ENCODE data around the gene PAAF1. TPM values are rescaled to one million over a fixed set of nuclear protein-coding genes. Genes with fewer than 3 reads are reported as not detected.
"Not testable (repeated sequence)": the region's sequence is repeated elsewhere in the genome, so short reads cannot be mapped to it uniquely, and the experiment has no call there.

PAAF1 gene
- total RNA-seq, 3 donors from 2014 or later, result 13.8 to 19.7 (median 14.8) TPM

DNA sequence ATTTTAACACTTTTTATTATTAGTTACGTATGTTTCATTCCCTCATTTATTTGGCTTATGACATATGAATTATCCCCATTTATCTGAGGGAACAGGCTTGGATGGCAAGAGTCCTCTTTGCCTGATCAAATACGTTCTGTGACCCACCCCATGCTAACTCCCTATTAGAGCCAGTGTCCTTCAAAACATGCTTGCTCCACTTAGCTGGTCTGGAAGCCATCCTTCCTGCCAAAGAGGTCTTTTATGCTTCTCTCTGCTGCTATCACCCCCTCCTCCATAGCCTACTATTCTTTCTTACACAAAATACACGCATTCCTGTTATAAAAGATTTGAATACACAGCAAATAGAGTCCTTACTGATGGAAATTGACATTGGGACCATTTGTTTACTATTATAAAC, 6.5 kb upstream of the PAAF1 start:
- TF ChIP-seq, protein P1, sequence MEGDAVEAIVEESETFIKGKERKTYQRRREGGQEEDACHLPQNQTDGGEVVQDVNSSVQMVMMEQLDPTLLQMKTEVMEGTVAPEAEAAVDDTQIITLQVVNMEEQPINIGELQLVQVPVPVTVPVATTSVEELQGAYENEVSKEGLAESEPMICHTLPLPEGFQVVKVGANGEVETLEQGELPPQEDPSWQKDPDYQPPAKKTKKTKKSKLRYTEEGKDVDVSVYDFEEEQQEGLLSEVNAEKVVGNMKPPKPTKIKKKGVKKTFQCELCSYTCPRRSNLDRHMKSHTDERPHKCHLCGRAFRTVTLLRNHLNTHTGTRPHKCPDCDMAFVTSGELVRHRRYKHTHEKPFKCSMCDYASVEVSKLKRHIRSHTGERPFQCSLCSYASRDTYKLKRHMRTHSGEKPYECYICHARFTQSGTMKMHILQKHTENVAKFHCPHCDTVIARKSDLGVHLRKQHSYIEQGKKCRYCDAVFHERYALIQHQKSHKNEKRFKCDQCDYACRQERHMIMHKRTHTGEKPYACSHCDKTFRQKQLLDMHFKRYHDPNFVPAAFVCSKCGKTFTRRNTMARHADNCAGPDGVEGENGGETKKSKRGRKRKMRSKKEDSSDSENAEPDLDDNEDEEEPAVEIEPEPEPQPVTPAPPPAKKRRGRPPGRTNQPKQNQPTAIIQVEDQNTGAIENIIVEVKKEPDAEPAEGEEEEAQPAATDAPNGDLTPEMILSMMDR (IDR thresholded peaks at IDR 0.05), result no peak
- DNase-seq (no peak), ATAC-seq (no peak)
- no peak overlapping the region for H3K4me3 ChIP-seq
- H3K9me3 ChIP-seq, result no peaks in the 10 kb centered on the region
- intact Hi-C loops (cut with DNase I, micrococcal nuclease), result no loop called here
- no peaks in the 10 kb centered on the region for H3K36me3 ChIP-seq (ENCODE audit: low read depth)
- H3K4me1 ChIP-seq (ENCODE audit: low read depth), result no peaks in the 10 kb centered on the region

GRCh38 chr11:73872749-73873357, 3.9 kb upstream of the PAAF1 start:
- H3K4me3 ChIP-seq, result no peak overlapping the region
- H3K9me3 ChIP-seq, result no peaks in the 10 kb centered on the region
- DNase-seq (no peak), ATAC-seq (no peak)
- intact Hi-C loops (cut with DNase I, micrococcal nuclease), result no loop called here
- H3K4me1 ChIP-seq (ENCODE audit: low read depth), result peaks cover 12% of the 10 kb centered on the region
- H3K36me3 ChIP-seq (ENCODE audit: low read depth), result no peaks in the 10 kb centered on the region
- TF ChIP-seq, protein P1 (IDR thresholded peaks at IDR 0.05), result no peak

DNA sequence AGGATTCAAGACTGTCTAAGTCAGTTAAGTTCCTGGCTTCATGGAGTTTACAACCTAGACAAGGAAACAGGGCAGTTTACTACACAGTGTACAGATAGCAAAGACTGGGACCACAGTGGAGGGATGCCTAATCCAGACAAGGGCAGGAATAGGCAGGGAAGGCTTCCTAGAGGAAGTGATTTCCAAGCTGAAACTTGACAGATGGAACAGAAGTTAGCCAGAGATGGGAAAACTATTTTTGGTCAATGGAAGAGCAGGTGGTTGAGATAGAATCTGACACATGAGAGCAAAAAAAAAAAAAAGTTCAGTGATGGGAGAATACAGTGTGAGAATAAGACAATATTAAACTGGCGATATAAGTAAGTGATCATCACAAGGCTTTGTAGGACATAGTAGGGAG, 1.4 kb upstream of the PAAF1 start:
- H3K4me1 ChIP-seq (ENCODE audit: low read depth), result peaks cover 12% of the 10 kb centered on the region
- no peaks in the 10 kb centered on the region for H3K9me3 ChIP-seq
- TF ChIP-seq, protein P1 (IDR thresholded peaks at IDR 0.05), result no peak
- H3K36me3 ChIP-seq (ENCODE audit: low read depth), result no peaks in the 10 kb centered on the region
- ATAC-seq (no peak), DNase-seq (no peak)
- intact Hi-C loops (cut with DNase I, micrococcal nuclease), result no loop called here
- no peak overlapping the region for H3K4me3 ChIP-seq

DNA sequence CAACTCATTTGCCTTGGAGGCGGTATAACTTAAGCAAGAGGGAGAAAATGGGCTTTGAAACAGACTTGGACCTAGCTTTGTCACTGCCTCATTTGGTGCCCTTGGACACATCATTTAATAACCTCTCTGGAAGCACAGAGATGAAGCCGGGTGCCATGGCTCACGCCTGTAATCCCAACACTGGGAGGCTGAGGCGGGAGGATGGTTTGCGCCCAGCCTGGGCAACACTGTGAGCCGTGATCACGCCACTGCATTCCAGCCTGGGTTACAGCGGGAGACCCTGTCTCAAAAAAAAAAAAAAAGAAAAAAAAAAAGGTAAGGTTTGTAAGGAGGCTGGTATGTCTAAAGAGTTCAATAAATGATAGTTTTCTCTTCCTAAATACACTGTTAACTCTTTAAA, 959 bp upstream of the PAAF1 start:
- H3K9me3 ChIP-seq, result no peaks in the 10 kb centered on the region
- intact Hi-C loops (cut with DNase I, micrococcal nuclease), result no loop called here
- no peaks in the 10 kb centered on the region for H3K36me3 ChIP-seq (ENCODE audit: low read depth)
- DNase-seq, result peak in 2 of 3 donors; percentile 15 to 44
- ATAC-seq, result no peak
- H3K4me1 ChIP-seq (ENCODE audit: low read depth), result peaks cover 12% of the 10 kb centered on the region
- H3K4me3 ChIP-seq, result peak overlapping the region; percentile 23
- TF ChIP-seq, protein P1 (IDR thresholded peaks at IDR 0.05), result no peak

DNA sequence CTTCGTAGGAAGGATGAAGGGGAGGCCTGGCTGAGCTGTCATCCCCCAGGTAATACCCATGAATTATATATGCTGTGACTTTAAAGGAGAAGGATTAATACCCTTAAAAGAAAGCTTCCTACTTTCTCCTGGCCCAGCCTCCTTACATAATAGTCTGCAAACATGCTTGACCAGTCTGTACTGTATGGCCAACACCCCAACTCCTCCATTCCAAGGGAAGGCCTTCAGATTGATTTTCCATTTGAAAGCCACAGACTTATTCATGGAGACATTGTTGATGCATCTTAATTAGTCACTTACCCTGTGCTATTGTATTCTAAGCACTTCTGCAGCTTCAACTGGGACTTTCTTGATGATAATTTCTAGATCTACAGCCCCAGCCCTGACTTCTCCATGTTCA, 2.0 kb downstream of the PAAF1 start:
- peaks cover 12% of the 10 kb centered on the region for H3K4me1 ChIP-seq (ENCODE audit: low read depth)
- no peak overlapping the region for H3K4me3 ChIP-seq
- DNase-seq (no peak), ATAC-seq (no peak)
- H3K9me3 ChIP-seq, result no peaks in the 10 kb centered on the region
- intact Hi-C loops (cut with DNase I, micrococcal nuclease), result no loop called here
- H3K36me3 ChIP-seq (ENCODE audit: low read depth), result no peaks in the 10 kb centered on the region
- TF ChIP-seq, protein P1 (IDR thresholded peaks at IDR 0.05), result no peak

- H3K9me3 ChIP-seq; H3K4me3 ChIP-seq; H3K36me3 ChIP-seq (ENCODE audit: low read depth); DNase-seq; ATAC-seq; intact Hi-C loops (cut with DNase I, micrococcal nuclease): not testable (repeated sequence)
- H3K4me1 ChIP-seq (ENCODE audit: low read depth), result peaks cover 12% of the 10 kb centered on the region
These were observed 3.6 kb downstream of the PAAF1 start for GRCh38 chr11:73880449-73880848.
